Measurements from ENCODE around the gene BET1L. TPM values are rescaled to one million over a fixed set of nuclear protein-coding genes. Genes with fewer than 3 reads are reported as not detected.

BET1L gene
- total and polyA plus RNA-seq, 2 experiments from 2014 or later, result 19.5 to 22.8 TPM

GRCh38 chr11:252666-253065, 45.5 kb upstream of the BET1L start:
- no peaks in the 10 kb centered on the region; the same call in 2 of the 3 replicates for H3K9me3 Mint-ChIP-seq
- H3K27me3 Mint-ChIP-seq (ENCODE audit: insufficient read depth, low read depth, poor library complexity), result peaks cover 1% of the 10 kb centered on the region
- H3K4me1 Mint-ChIP-seq, result no peaks in the 10 kb centered on the region; the same call in none of the 3 replicates
- H3K79me2 ChIP-seq (replicated peaks; ENCODE audit: insufficient read depth), result no peaks in the 10 kb centered on the region
- H3K27me3 ChIP-seq (ENCODE audit: insufficient read depth), result no peaks in the 10 kb centered on the region
- no peak overlapping the region for H3K4me3 ChIP-seq
- no peak for DNase-seq (ENCODE audit: low spot score)
- H3K36me3 Mint-ChIP-seq (ENCODE audit: low read depth), result peaks cover 51% of the 10 kb centered on the region
- no peak for ATAC-seq
- no peak overlapping the region for H3K27ac ChIP-seq (ENCODE audit: low read depth)
- peaks cover 17% of the 10 kb centered on the region for H3K36me3 ChIP-seq (ENCODE audit: insufficient read depth)
- peaks cover 4% of the 10 kb centered on the region; the same call in 1 of the 2 replicates for H3K9me2 ChIP-seq (ENCODE audit: insufficient read depth)
- peaks cover 16% of the 10 kb centered on the region for H3F3A ChIP-seq (replicated peaks; ENCODE audit: low read depth)
- H2AFZ ChIP-seq, result no peak overlapping the region
- H3K4me2 ChIP-seq, result no peak overlapping the region
- H3K27ac Mint-ChIP-seq, result no peak overlapping the region
- H3K4me3 Mint-ChIP-seq, result no peak overlapping the region
- H4K20me1 ChIP-seq (replicated peaks; ENCODE audit: insufficient read depth), result no peaks in the 10 kb centered on the region
- H3K4me1 ChIP-seq (ENCODE audit: insufficient read depth), result no peaks in the 10 kb centered on the region
- no peak for TF ChIP-seq ZNF462 (CRISPR knock-in tag; IDR thresholded peaks at IDR 0.05)
- no peak for TF ChIP-seq ZNF331 (CRISPR knock-in tag; IDR thresholded peaks at IDR 0.05; ENCODE audit: low read depth)
- TF ChIP-seq CREB1 (CRISPR knock-in tag; IDR thresholded peaks at IDR 0.05; ENCODE audit: low read depth), result no peak
- TF ChIP-seq CTCF (conservative IDR thresholded peaks at IDR 0.05; ENCODE audit: low read depth in 2 of 2), result no peak
- no peak for TF ChIP-seq NANOG (IDR thresholded peaks at IDR 0.05; ENCODE audit: borderline replicate concordance)
- TF ChIP-seq EZH2 (IDR thresholded peaks at IDR 0.05; ENCODE audit: low read depth, unreplicated experiment), result no peak
- no peak for TF ChIP-seq JUNB (IDR thresholded peaks at IDR 0.05; ENCODE audit: unreplicated experiment)
- TF ChIP-seq EZH2phosphoT487 (IDR thresholded peaks at IDR 0.05; ENCODE audit: unreplicated experiment), result no peak
- TF ChIP-seq ZNF114 (CRISPR knock-in tag; IDR thresholded peaks at IDR 0.05), result no peak
